SH-SY5Y (cell line): Measurements from ENCODE around the gene KIF26B.

Experiments used
- GATA2 ChIP-seq: IDR thresholded peaks from 2 replicates; pipeline ENCODE4 v1.6.1; 2011; ENCODE audit warnings: mild to moderate bottlenecking, low read depth, low read length
- GATA3 ChIP-seq: IDR thresholded peaks from 2 replicates; pipeline ENCODE4 v1.6.1; 2011; ENCODE audit warnings: low read depth, mild to moderate bottlenecking, low read length, moderate library complexity

DNA sequence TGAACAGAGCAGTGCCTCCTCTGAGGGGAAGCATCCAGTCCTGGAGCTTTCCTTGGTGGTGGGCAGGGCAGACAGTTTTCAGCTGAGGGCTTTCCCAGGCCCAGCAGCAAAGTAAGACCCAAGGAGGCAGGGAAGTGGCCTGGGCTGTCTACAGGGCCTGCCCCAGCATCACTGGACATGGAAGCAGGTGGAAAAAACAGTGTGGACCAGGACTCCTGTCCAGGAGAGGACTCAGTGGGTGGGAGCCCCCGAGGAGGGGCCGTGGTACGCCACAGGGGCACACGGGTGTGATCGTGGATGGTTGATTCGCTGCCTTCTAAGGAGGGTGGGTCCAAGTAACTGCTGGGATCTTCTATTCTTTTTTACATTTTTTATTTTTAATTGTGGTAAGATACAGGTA lies 387.6 kb downstream of the KIF26B start:
- no peak for TF ChIP-seq GATA2
- TF ChIP-seq GATA3: no peak
